Inflammatory macrophage treated with lipopolysaccharide for 4 hours (primary cell): ENCODE results near the gene SCARB2.
"Not testable (repeated sequence)": the region's sequence is repeated elsewhere in the genome, so short reads cannot be mapped to it uniquely, and the experiment has no call there.

ENCODE experiments used
- DNase-seq: peaks from one replicate; pipeline ENCODE4 v3.0.0-alpha.2; 2020

The SCARB2 gene, protein sequence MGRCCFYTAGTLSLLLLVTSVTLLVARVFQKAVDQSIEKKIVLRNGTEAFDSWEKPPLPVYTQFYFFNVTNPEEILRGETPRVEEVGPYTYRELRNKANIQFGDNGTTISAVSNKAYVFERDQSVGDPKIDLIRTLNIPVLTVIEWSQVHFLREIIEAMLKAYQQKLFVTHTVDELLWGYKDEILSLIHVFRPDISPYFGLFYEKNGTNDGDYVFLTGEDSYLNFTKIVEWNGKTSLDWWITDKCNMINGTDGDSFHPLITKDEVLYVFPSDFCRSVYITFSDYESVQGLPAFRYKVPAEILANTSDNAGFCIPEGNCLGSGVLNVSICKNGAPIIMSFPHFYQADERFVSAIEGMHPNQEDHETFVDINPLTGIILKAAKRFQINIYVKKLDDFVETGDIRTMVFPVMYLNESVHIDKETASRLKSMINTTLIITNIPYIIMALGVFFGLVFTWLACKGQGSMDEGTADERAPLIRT

GRCh38 chr4:76213415-76214176 is at the start of gene SCARB2:
TSS of gene SCARB2 (minus strand) at chr4:76213824. CDS start at chr4:76213543, 281 bp downstream.
- DNase-seq, result peak; percentile 94

GRCh38 chr4:76260571-76260970 is 46.9 kb upstream of the SCARB2 start:
- DNase-seq, result no peak

- no peak for DNase-seq
These were observed 44.2 kb upstream of the SCARB2 start for GRCh38 chr4:76257824-76258223.

GRCh38 chr4:76256968-76257367 is 43.3 kb upstream of the SCARB2 start:
- no peak for DNase-seq

- DNase-seq, result no peak
These were observed 42.4 kb upstream of the SCARB2 start for GRCh38 chr4:76256032-76256431.

DNA sequence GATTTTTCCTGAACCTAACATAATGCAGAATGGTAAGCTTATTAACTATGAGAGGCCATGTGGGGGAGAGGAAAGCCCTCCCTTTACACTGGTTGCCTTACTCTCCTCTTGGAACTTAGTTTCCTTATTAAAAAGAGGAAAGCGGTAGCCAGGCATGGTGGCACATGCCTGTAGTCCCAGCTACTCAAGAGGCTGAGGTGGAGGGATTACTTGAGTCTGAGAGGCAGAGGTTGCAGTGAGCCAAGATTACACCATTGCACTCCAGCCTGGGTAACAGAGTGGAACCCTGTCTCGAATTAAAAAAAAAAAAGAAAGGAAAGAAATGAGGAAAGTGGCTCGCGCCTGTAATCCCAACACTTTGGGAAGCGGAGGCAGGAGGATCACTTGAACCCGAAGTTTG is 39.9 kb upstream of the SCARB2 start:
- no peak for DNase-seq

DNA sequence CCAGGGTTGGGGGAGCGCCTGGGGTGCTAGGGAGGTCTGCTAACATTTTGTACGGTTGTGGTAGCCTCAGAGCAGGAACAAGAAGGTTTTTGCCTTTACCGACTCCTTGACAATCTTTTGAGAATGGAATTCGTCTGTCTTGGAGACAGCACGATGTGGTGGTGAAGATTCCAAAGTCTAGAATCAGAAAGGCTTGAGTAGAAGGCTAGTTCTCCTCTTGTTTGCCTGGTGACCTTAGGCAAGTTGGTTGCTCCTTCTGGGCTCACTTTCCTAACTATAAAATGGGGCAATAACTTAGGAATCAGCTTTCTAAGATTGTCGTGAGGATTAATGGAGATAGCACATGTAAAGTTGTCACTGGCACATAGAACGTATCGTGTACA is 38.6 kb upstream of the SCARB2 start:
- no peak for DNase-seq

DNA sequence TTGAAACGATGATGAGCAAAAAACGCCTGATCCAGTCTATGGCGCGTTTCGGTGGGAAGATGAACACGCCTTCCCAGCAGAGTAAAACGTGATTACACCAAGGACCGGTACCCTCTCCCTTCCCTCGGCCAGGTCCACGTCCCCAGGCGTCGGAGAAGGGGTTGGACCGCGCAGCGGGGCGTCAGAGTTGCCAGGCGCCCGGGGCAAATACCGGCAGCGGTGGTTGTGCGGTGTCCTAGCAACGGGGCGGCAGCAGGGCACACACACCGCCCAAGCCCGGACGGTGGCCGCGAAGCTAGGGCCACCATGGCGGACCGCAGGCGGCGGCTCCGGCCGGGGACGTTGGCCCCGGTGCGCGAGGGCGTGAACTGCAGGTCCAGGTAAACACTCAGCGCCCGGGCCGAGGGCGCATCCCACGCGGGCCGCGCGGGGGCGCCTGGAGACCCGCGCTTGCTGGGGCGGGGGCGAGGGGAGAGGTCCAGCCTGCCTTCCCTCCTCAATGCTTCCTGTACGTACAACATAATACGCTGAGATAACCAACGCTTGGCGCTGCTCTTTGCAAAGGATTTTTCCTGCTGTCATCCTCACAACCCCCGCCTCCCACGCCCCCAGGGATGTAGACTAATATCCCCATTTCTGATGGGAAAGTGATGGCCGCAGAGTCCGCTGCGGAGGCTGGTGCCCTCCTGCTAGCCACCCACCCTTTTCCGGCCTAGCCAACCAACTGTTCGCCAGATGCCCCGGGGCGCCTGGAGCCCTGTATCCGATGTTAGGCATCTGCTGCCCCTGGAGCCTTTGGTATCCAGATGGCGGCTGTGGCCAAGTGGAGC is 38.0 kb upstream of the SCARB2 start, which contains the start of gene FAM47E:
Gene FAM47E, plus strand, starts transcription at position 281 of the 830 bp plus-strand sequence. Its CDS starts 26 bp downstream, at position 307.
- DNase-seq, result peak; percentile 65

- DNase-seq, result peak; percentile 8
These were observed 37.3 kb upstream of the SCARB2 start for GRCh38 chr4:76250962-76251361.

GRCh38 chr4:76246852-76247251 is 33.2 kb upstream of the SCARB2 start:
- no peak for DNase-seq

GRCh38 chr4:76246025-76246424 is 32.4 kb upstream of the SCARB2 start:
- DNase-seq, result no peak

DNA sequence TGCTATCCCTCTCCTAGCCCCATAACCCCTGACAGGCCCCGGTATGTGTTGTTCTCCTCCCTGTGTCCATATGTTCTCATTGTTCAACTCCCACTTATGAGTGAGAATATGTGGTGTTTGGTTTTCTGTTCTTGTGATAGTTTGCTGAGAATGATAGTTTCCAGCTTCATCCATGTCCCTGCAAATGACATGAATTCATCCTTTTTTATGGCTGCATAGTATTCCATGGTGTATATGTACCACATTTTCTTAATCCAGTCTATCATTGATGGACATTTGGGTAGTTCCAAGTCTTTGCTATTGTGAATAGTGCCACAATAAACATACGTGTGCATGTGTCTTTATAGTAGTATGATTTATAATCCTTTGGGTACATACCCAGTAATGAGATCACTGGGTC is 30.3 kb upstream of the SCARB2 start:
- DNase-seq, result not testable (repeated sequence)

GRCh38 chr4:76240236-76240635 is 26.6 kb upstream of the SCARB2 start:
- DNase-seq, result no peak

- DNase-seq, result no peak
These were observed 25.1 kb upstream of the SCARB2 start for GRCh38 chr4:76238701-76239100.

- DNase-seq, result no peak
These were observed 24.6 kb upstream of the SCARB2 start for GRCh38 chr4:76238236-76238635.

DNA sequence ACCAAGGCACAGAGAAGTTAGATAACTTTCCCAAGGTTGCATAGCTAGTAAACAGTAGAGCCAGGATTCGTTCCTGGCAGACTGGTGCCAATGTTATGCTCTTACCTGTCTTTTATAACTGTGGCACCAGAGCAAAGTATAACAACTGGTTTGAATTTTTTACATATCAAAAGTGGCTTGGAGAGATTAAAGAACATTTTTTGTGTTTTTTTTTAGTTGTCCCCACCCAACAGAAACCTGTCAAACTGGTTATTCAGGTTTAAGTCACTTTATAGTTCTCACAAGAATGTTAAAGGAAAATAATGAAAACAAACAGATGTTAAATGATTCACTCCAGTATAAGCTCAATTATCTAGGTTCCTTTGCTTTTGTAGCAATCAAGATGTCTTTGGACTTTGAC is 22.3 kb upstream of the SCARB2 start:
- DNase-seq, result no peak

GRCh38 chr4:76235407-76235806 is 21.8 kb upstream of the SCARB2 start:
- no peak for DNase-seq

DNA sequence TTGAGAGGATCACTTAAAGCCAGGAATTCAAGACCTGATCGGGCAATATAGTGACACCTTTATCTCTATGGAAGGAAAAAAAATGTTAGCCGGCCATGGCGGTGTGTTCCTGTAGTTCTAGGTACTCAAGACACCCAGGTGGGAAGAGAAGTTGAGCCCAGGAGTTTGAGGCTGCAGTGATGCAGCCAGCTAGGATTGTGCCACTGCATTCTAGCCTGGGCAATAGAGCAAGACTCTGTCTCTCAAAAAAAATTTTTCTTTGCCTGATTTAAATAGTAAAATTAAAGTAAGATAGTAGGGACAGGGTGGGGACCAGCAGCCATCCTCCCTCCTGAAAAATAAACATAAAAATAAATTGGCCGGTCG is 21.0 kb upstream of the SCARB2 start:
- DNase-seq, result no peak

DNA sequence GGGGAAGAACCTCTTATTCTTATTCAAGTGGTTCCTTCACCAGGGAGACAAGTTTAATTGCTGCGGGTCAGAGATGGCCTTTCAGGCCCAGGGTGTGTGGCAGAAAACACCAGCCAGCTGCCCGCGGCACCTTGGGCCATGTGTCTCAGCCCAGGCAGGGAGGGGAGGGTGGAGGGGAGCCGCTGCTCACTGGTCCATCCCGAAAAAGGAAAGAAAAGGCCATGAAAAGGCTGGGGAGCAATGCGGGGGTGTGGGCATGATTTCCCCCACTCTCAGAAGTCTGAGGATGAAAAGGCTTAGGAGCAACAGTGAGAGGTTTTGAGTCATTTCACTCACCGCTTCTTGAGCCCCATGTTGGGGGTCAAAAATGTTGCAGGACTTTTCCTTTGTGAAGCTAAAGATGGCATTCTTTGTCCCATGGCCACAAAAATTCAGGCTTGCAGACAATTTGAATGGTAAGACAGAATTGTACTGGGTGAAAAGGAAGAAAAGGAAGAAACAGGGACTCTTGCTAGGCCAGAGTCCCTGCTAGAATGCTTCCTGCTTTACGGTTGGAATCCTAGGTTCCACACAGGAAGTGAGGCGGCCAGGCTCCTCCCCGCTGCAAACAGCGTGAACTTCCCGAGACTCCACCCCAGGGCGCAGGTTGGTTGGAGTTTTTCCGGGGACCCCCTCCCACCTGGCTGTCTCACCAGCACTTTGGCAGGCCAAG is 20.5 kb upstream of the SCARB2 start:
- no peak for DNase-seq

DNA sequence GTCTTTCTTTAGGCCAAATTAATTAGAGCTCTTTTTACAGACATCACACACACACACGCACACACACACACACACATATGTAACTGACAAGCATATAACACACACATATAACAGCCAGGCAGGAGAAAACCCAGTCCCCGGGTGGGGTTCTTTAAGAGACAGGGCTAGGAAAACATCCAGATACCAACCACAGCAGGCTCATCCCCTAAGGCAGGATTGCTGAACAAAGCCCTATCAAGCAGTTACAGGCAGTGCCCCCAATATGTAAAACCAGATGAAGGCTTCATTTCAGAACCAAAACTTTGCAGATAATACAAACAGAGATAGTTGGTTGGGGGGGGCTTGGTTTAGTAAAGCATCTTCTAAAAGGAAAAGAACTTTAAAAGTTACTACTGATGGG is 19.9 kb upstream of the SCARB2 start:
- no peak for DNase-seq

DNA sequence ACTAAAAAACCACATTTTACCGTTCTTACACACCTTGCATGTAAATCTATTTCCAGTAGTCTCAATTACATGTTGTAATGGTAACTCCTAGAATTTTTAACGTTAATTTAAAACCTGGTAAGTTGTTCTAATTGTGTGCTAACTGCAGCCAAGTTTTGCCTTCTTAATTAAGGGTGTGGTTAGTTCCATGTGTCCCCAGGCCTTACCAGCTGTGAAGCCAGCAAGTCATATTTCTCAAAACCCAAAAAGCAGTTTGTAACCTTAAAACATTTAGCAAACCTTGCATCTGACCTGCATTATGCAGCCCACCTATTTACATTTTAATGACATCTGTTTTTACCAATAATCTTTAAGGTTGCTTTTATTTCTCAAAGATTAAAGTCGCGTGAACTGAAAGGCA is 19.5 kb upstream of the SCARB2 start:
- no peak for DNase-seq

DNA sequence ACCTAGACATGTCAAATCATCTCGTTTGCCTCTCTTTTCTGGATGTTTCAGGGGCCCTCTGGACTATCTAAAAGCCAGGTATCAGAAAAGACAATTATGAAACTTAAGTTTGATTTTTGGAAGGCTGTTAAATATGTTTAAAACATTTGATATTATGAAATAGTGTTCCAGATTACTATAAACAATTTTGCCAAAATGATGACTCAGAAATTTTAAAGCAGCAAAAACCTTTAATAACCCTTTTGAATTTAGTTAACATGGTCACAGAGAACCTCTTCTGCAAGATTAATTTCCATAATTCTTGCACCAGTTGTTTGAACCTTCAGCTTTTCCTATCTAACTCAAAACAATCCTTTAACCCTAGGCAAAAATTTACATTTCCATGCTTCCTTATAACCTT is 19.1 kb upstream of the SCARB2 start:
- no peak for DNase-seq

GRCh38 chr4:76226418-76226817 is 12.8 kb upstream of the SCARB2 start:
- no peak for DNase-seq
